Activated CD4-positive, alpha-beta T cell treated with anti-CD3 and anti-CD28 coated beads, Interleukin-2, Interleukin-4, amounts not matched to agents 100 ng/mL and 50 ng/mL, durations not matched to agents 16 hours and 8 hours (primary cell): ENCODE data around the gene RBM48.
"Not testable (repeated sequence)": the region's sequence is repeated elsewhere in the genome, so short reads cannot be mapped to it uniquely, and the experiment has no call there.

ENCODE experiments used
- DNase-seq: peaks from one replicate; pipeline ENCODE4 v3.0.0-alpha.2; 2020; ENCODE audit warnings: low spot score

RBM48 gene

GRCh38 chr7:92528188-92528957, at the start of gene RBM48, which contains the start of gene PEX1:
RBM48 (plus strand) TSS chr7:92528795; CDS start chr7:92528814, 19 bp downstream.
PEX1 (minus strand) TSS chr7:92528520; CDS start chr7:92528435, 85 bp downstream.
- peak; percentile 98 for DNase-seq

DNA sequence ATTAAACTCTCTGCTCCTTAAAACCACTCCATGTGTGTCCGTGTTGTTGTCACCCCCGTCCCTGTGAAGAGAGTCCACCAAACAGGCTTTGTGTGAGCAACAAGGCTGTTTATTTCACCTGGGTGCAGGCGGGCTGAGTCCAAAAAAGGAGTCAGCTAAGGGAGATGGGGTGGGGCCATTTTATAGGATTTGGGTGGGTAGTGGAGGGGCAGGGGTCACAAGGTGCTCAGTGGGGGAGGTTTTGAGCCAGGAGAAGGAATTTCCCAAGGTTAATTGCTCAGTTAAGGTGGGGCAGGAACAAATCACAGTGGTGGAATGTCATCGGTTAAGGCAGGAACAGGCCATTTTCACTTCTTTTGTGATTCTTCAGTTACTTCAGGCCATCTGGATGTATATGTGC, 49.4 kb upstream of the RBM48 start:
- not testable (repeated sequence) for DNase-seq

DNA sequence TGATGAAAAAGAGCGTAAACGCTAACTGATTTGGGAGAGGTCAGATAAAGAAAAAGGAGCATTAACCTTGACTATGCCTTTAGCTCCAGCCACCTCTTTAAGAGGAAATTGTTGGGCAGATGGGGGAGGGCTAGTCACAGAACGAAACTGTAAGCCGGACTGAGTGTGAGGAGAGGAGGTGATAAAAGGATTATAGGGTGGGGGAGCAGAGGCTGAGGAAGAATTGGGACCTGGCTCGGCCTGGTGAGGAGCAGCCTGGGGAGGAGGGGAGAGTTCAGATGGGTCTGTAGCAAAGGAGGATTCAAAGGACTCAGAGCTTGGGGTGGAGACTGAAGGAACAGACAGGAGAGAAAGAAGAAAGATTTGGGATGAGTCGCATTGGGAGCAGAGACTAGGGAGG, 45.0 kb upstream of the RBM48 start:
- not testable (repeated sequence) for DNase-seq

- DNase-seq, result not testable (repeated sequence)
Observed at GRCh38 chr7:92484226-92484625, 44.4 kb upstream of the RBM48 start.

DNA sequence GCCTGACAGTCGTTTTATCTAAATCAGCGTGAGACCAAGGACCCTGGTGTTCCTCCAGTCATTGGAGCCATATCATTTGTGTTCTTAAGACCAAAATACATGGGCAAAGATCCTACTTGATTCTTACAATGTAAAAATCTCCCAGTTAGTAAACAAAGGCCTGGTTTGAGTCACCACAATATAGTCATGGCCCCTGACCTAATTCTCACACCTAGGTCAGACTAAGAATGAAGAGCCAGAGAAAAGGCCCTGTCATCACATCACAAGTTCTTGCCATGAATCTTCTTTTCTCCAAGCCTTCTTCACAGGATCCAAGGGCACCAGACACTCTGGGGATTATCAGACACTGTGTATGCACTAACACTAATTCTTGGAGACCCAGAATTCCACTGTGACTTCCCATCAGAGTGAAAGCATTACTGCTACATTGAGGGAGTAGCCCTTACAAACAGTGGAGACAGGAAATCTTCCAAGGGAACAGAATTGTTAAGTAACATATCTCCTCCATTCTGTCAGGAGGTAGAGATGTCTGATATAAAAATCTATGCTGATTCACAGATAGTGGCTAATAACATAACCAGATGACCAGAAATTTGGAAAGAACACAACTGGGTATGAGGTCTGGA, 43.2 kb upstream of the RBM48 start:
- DNase-seq, result no peak

DNA sequence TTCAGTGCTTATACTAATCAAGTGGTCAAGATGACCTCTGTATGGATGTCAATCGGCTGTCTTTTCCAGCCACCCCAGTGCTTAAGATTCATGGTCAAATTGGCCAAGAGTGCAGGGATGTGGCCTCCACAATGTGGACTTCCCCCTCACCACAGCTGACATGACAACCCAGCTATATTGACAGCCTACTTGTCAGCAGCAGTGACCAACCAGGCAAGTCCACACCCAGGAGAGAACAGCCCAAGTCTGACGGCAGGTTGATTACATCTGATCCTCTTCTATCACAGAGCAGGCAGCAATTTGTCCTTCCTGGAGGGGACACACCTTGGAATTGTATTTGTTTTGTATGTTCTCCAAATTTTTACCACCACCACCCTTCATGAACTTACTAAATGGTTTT, 42.6 kb upstream of the RBM48 start:
- DNase-seq, result no peak

- DNase-seq, result no peak
Observed at GRCh38 chr7:92487804-92488203, 40.8 kb upstream of the RBM48 start.

DNA sequence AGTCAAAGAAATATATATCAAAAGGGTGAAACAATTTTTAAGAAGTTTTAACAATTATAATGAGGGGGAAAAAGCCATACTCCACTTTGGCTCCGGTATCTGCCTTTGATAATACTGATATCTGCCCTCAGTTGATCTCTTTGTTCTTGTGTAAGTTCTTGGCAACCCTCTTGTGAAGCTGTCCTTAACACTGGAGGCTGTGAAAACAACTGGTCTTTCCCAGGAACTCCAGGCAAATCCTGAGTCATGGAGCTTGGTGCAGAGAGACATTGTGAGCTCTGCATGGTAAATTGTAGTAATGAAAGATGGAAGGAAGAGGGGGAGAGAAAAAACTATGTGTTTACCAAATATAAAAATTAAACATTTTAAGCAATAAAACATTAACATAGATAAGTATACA, 39.0 kb upstream of the RBM48 start:
- no peak for DNase-seq

DNA sequence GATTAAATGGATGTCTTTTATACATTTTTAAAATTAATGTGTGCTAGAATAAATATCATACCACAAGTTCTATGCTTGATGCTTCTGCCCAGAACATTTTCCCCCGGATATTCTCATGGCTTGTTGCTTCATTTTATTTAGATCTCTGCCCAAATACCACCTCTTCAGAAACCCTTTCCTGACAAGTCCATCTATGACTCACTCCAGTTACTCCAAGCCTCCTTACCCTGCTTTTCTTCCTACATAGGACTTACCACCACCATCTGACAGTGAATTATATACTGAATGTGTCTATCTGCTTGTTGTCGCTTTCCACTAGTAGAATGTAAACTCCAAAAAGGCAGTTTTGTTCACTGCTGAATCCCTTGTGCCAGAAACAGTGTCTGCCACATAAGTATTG, 31.7 kb upstream of the RBM48 start:
- no peak for DNase-seq

DNA sequence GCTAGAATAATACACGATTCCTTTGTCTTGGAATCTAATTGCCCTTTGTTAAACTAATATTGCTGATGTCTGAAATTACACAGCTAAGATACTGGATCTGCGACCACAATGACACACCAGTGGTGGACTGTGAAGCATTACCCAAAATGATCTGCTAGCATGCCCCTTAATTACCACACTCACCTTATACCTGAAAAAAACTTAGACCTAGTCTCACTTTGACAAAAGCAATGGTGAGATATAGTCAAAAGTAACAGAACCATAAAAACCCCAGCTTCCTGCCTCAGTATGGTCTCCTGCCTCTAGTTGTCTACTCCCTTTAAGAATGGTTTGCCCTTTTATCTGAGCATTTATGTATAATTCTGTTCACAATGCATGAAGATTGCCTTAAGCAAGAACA, 30.0 kb upstream of the RBM48 start:
- peak; percentile 28 for DNase-seq

DNA sequence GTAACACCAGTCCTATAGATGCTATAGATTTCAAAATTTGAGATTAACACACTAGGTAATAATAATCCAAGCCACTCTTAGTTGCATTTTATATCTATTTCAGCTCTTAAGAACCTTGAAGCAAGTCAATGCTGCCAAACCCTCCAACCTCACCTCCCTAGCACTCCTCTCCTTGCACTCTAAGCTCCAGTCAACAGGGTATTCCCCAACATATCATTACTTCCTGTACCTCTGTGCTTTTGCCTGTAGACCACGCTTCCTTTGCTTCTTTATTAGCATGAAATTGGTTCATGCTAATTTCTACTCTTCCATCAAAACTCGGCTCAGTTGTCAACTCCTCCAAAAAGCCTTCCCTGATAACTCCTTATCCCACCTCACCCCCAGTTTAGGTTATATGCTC, 24.8 kb upstream of the RBM48 start:
- DNase-seq, result no peak

DNA sequence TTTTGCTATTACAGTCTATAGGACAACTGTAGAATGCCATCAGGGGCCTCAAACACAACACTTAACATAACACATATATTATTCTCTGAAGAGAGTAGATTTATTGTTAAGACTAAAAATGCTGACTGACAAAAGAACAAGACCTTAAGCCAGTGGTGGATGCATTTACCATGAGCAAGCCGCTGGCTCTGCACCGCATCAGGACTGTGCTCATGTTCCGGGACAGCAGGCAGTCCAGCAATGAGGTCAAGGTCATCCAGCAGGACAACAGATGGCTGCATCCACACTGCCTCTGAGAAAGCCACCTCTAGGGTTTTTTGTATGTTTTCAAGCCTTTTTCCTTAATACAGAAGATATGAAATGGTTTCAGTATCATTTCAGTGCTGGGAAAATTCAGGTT, 24.0 kb upstream of the RBM48 start:
- no peak for DNase-seq

DNA sequence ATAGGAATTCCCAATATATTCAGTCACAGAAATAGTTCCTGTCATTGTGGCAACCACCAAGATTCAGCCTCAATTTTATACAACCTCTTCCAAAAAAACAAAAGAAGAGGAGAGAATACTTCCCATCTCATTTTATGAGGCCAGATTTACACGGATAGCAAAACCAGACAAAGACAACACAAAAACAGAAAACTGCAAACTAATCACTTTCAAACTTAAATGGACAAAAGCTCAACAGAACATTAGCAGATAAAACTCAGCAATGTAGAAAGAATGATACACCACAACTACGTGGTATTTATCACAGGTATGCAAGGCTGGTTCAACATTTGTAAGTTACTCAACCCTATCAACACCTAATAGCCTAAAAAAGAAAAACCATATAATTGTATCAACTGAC, 22.2 kb upstream of the RBM48 start:
- no peak for DNase-seq

GRCh38 chr7:92508946-92509345, 19.6 kb upstream of the RBM48 start:
- no peak for DNase-seq

- no peak for DNase-seq
Observed at GRCh38 chr7:92513167-92513902, 15.3 kb upstream of the RBM48 start.

DNA sequence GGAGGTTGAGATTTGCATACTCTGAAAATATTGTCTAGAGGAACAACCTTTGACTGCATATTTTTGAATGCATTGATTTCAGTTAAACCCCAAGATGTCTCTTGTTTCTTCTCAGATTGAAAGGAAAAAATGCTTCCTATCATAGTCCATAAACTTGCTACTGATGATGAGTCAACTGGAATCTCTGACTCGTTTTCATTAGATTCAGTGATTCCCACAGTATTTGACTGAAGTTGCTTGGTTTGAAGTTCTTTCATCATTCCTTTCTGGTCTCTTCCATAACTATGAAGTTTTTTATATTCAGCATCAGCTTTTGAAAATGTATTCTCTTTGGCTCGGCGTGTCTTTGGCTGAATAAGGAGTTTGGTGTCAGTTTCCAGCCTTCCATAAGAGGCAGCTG, 11.0 kb upstream of the RBM48 start:
- DNase-seq, result no peak

DNA sequence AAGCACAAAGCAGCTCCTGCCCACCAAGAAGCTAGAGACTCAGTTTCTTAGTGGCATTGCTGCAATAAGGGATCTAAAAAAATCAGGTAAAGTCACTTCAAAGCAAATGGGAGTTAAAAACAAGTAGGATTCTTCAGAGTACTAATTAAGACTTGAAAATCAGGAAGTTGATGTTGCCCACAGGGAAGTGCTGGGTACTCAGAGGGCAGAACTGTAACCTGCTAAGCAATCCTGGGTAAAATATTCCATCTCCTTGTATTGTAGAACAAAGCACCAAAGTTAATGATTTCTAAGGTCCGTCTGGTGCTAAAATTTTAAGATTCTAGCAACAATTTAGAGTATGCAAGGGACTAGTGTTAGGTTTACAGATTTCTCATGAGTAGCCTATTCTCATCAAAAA, 8.6 kb upstream of the RBM48 start:
- DNase-seq, result no peak

DNA sequence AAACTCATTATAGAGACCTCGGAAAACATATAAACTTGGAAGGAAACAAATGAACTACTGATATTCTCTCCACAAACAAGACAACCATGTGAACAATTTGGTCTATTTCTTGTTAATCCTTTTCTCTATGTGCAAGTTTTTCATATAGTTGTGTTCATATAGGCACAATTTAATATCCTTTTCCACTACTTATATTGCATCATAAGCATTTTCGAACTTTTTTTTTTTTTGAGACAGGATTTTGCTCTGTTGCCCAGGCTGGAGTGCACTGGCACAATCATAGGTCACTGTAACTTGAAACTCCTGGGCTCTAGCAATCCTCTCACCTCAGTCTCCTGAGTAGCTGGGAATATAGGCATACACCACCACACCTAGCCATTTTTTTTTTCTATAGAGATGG, 5.5 kb upstream of the RBM48 start:
- no peak for DNase-seq

DNA sequence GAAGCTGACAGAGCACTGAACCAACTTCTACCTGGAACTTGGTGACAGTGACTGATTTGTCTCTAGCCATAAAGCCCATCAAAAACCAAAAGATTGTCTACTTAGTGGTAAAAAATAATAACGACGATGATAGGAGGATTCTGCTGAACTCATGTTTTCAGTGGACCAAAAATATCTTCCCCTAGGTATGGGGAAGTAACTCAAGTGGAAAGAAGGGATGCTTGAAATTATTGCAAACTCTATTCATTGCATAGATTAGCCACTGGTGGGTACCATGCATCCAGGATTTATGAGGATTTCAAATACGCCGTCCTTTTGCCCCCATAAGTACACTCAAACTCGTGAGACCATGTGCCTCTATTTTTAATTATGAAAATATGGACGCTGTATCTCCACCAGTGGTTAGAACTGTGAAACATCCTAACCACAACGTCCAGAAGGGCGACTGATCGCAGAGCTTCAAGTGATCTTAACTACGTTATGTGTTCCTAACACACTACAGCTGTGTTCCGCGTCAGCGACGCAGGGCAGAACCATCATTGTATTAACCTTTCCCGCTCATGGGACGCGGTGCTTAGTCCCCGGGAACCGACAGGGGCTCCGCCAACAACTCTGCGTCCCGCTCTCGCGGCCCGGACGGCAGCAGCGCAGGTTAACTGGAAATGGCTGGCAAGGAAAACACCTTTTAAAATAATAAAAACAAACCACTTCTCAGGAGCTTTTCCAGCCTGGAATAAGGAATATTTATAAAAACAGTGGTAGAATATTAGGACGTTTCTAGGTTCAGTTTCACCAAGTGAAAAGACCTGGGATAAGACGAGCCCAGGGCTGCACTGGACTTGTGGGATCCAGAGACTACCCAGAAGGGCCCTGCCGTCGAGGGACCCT, 1.1 kb upstream of the RBM48 start:
- peak; percentile 59 for DNase-seq

- no peak for DNase-seq
Observed at GRCh38 chr7:92528958-92529264, 316 bp downstream of the RBM48 start.

- DNase-seq, result no peak
Observed at GRCh38 chr7:92534572-92534971, 6.0 kb downstream of the RBM48 start.

DNA sequence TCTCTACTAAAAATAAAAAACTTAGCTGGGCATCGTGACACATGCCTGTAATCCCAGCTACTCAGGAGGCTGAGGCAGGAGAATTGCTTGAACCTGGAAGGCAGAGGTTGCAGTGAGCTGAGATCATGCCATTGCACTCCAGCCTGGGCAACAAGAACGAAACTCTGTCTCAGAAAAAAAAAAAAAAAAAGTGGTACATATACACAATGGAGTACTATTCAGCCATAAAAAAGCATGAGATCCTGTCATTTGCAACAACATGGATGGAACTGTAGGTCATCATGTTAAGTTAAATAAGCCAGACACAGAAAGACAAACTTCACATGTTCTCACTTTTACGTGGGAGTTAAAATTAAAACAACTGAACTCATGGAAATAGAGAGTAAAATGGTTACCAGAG, 14.9 kb downstream of the RBM48 start:
- not testable (repeated sequence) for DNase-seq
